ENCODE results near the gene DMRTB1. TPM values are rescaled to one million over a fixed set of nuclear protein-coding genes. Genes with fewer than 3 reads are reported as not detected.

DMRTB1 gene
- not detected in 2 replicates for total RNA-seq (2012; rRNA removed)
- polyA plus RNA-seq (2012; rRNA removed), result not detected in 2 replicates
- polyA plus RNA-seq (2012; cell fraction: cytosol; rRNA removed), result not detected in 2 replicates
- not detected in 2 replicates for polyA plus RNA-seq (2012; cell fraction: nucleus; rRNA removed; ENCODE audit: low replicate concordance)
- not detected for Bru-seq, nascent RNA
- BruChase-seq, experiment 1, labeled RNA remaining after a 6-hour chase, result not detected
- BruChase-seq, experiment 2, labeled RNA remaining after a 2-hour chase, result not detected
- long read RNA-seq, result 0 reads

DNA sequence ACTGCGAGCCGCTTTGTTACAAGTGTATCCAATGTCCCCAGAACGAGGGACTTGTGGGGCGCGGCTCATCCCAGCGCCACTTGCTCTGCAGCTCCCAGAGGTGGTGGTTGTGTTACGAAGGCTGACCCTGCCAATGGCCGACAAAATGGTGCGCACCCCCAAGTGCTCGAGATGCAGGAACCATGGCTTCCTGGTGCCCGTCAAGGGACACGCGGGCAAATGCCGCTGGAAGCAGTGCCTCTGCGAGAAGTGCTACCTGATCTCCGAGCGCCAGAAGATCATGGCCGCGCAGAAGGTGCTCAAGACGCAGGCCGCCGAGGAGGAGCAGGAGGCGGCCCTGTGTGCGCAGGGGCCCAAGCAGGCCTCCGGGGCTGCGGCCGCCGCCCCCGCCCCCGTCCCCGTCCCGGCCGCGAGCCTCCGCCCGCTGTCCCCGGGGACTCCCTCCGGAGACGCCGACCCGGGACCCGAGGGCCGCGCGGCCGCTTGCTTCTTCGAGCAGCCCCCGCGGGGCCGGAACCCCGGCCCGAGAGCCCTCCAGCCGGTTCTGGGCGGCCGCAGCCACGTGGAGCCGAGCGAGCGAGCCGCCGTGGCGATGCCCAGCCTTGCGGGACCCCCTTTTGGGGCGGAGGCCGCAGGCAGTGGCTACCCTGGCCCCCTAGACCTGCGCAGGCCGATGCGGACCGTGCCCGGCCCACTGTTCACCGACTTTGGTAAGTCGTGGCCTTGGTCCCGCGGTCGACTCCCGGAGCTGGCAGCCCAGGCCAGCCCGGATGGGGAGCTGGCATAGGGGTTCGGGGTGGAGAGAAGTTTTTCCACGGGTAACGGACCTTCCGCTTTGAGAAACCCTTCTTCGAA is at the start of gene DMRTB1:
TSS of gene DMRTB1 (plus strand) at position 79 of the 855 bp plus-strand sequence. CDS start at position 134, 55 bp downstream.
- H3K9me3 ChIP-seq (ENCODE audit: control insufficient read depth, insufficient read depth, low read length), result no peaks in the 10 kb centered on the region
- H4K8ac ChIP-seq (ENCODE audit: low read depth in 2 of 2, low read length in 2 of 2), result no peak within 1 kb of the TSS
- no peak within 1 kb of the TSS for H3K4me2 ChIP-seq (ENCODE audit: low read depth, low read length)
- TF ChIP-seq BHLHE40 (IDR thresholded peaks at IDR 0.05; ENCODE audit: low read depth, low read length) (no peak), FOS (IDR thresholded peaks at IDR 0.05; ENCODE audit: low read depth, low read length) (no peak), MAFK (IDR thresholded peaks at IDR 0.05; ENCODE audit: low read depth, low read length) (no peak), CHD1 (IDR thresholded peaks at IDR 0.05; ENCODE audit: low read depth, low read length) (no peak), MAZ (IDR thresholded peaks at IDR 0.05; ENCODE audit: borderline replicate concordance, low read depth, low read length) (no peak), RCOR1 (IDR thresholded peaks at IDR 0.05; ENCODE audit: insufficient replicate concordance, low read length) (no peak), RAD21 (IDR thresholded peaks at IDR 0.05; ENCODE audit: low read length) (no peak), RFX5 (IDR thresholded peaks at IDR 0.05; ENCODE audit: low read depth, low read length) (no peak), MXI1 (IDR thresholded peaks at IDR 0.05; ENCODE audit: borderline replicate concordance, low read depth, low read length) (no peak)
- no peak within 1 kb of the TSS for H2BK15ac ChIP-seq (ENCODE audit: low read depth, low read length)
- H3K9ac ChIP-seq (ENCODE audit: low read depth, low read length), result no peak within 1 kb of the TSS
- H2AK9ac ChIP-seq (replicated peaks; ENCODE audit: low read depth, low read length, poor library complexity), result no peak within 1 kb of the TSS
- H3K79me1 ChIP-seq (ENCODE audit: low read depth in 1 of 2, low read length in 2 of 2), result no peaks in the 10 kb centered on the region
- POLR2A ChIA-PET (ENCODE audit: unreplicated experiment), result no interaction called here
- no peak within 1 kb of the TSS for H2AK5ac ChIP-seq (ENCODE audit: low read depth, low read length)
- no peak within 1 kb of the TSS for H3K4ac ChIP-seq (ENCODE audit: low read depth, low read length)
- H3K27ac ChIP-seq (ENCODE audit: insufficient read depth, low read length), result no peak within 1 kb of the TSS
- H3K14ac ChIP-seq (replicated peaks; ENCODE audit: low read depth, low read length), result no peak within 1 kb of the TSS
- no peak within 1 kb of the TSS for H2BK20ac ChIP-seq (ENCODE audit: low read depth, low read length)
- CTCF ChIA-PET, result no interaction called here
- in situ Hi-C loops (cut with MboI; ENCODE audit: low sequenced_read_pairs), result no loop called here
- no peak within 1 kb of the TSS for H4K5ac ChIP-seq (ENCODE audit: low read depth, low read length)
- ATAC-seq (ENCODE audit: low read depth), result no peak
- H3K23ac ChIP-seq (ENCODE audit: low read depth, low read length), result no peak within 1 kb of the TSS
- BruUV-seq (replicated peaks), result no TSS peak
- no peak within 1 kb of the TSS for H4K91ac ChIP-seq (ENCODE audit: insufficient read depth, low read depth, low read length)
- peaks cover 14% of the 10 kb centered on the region for H3K27me3 ChIP-seq (ENCODE audit: control insufficient read depth, insufficient read depth, low read length)
- 95% methylated on average over 48 of the region's 82 CpGs; no CpG with 5 or more reads in 1 of the 2 experiments for WGBS, 2 experiments (ENCODE audit: extremely low coverage in 2 of 2, insufficient read length in 1 of 2)
- dilution Hi-C loops (cut with HindIII; ENCODE audit: low sequenced_read_pairs, unreplicated experiment), result no loop called here
- H2AFZ ChIP-seq (replicated peaks; ENCODE audit: low read length, poor library complexity), result no peak within 1 kb of the TSS
- H3K18ac ChIP-seq (ENCODE audit: low read depth, low read length), result no peak within 1 kb of the TSS
- H3K4me1 ChIP-seq (ENCODE audit: control insufficient read depth, insufficient read depth, low read length), result no peaks in the 10 kb centered on the region
- no peaks in the 10 kb centered on the region for H3K36me3 ChIP-seq (ENCODE audit: control insufficient read depth, insufficient read depth, low read length)
- no peak within 1 kb of the TSS for H2BK5ac ChIP-seq (ENCODE audit: low read depth, low read length, poor library complexity, severe bottlenecking)
- no peak within 1 kb of the TSS for H2BK120ac ChIP-seq (ENCODE audit: low read depth, low read length)
- no peak within 1 kb of the TSS for H3K56ac ChIP-seq (ENCODE audit: extremely low read depth, insufficient read depth, low read length)
- intact Hi-C loops (cut with micrococcal nuclease), result no loop called here
- H3K9me1 ChIP-seq (ENCODE audit: insufficient read depth, low read length), result no peaks in the 10 kb centered on the region; the same call in 1 of the 2 replicates
- no peak within 1 kb of the TSS for H3K4me3 ChIP-seq (ENCODE audit: insufficient read depth, low read depth, low read length)
- no peaks in the 10 kb centered on the region for H4K20me1 ChIP-seq (ENCODE audit: insufficient read depth, low read length)
- no peak for DNase-seq
